Measurements from ENCODE around the gene ASPM.

ASPM gene

GRCh38 chr1:197146101-197147095, at the start of gene ASPM:
TSS of gene ASPM (minus strand) at chr1:197146669. CDS start at chr1:197146437, 232 bp downstream.
- TF ChIP-seq CTCF (IDR thresholded peaks at IDR 0.05; ENCODE audit: borderline replicate concordance, insufficient read depth, low read depth, low read length) = no peak
- H3K4me3 ChIP-seq (ENCODE audit: low read depth, low read length) = peak within 1 kb of the TSS; percentile 63

- TF ChIP-seq CTCF (IDR thresholded peaks at IDR 0.05; ENCODE audit: borderline replicate concordance, insufficient read depth, low read depth, low read length) = no peak
- no peak overlapping the region for H3K4me3 ChIP-seq (ENCODE audit: low read depth, low read length)
These were observed 48.6 kb upstream of the ASPM start for GRCh38 chr1:197195100-197195499.

- TF ChIP-seq CTCF (IDR thresholded peaks at IDR 0.05; ENCODE audit: borderline replicate concordance, insufficient read depth, low read depth, low read length) = no peak
- H3K4me3 ChIP-seq (ENCODE audit: low read depth, low read length) = no peak overlapping the region
These were observed 37.7 kb upstream of the ASPM start for GRCh38 chr1:197184190-197184589.

GRCh38 chr1:197183195-197183748, 36.8 kb upstream of the ASPM start:
- TF ChIP-seq CTCF (IDR thresholded peaks at IDR 0.05; ENCODE audit: borderline replicate concordance, insufficient read depth, low read depth, low read length) = no peak
- H3K4me3 ChIP-seq (ENCODE audit: low read depth, low read length) = no peak overlapping the region

GRCh38 chr1:197182716-197183115, 36.2 kb upstream of the ASPM start:
- TF ChIP-seq CTCF (IDR thresholded peaks at IDR 0.05; ENCODE audit: borderline replicate concordance, insufficient read depth, low read depth, low read length) = no peak
- H3K4me3 ChIP-seq (ENCODE audit: low read depth, low read length) = no peak overlapping the region

GRCh38 chr1:197181982-197182381, 35.5 kb upstream of the ASPM start:
- H3K4me3 ChIP-seq (ENCODE audit: low read depth, low read length) = no peak overlapping the region
- no peak for TF ChIP-seq CTCF (IDR thresholded peaks at IDR 0.05; ENCODE audit: borderline replicate concordance, insufficient read depth, low read depth, low read length)

Data from GM12875 (cell line).